GM19468 (cell line): ENCODE results near the gene UBASH3B.
"Not testable (repeated sequence)": the region's sequence is repeated elsewhere in the genome, so short reads cannot be mapped to it uniquely, and the experiment has no call there.

Experiments used
- ATAC-seq: cut with Tn5 transposase; IDR thresholded peaks from one replicate; pipeline ENCODE4 v1.9.1; 2021; ENCODE audit warnings: mild to moderate bottlenecking, moderate library complexity, moderate number of reproducible peaks; ENCODE audit not compliant: unreplicated experiment; ENCODE audit errors: extremely low read depth

The UBASH3B gene

DNA sequence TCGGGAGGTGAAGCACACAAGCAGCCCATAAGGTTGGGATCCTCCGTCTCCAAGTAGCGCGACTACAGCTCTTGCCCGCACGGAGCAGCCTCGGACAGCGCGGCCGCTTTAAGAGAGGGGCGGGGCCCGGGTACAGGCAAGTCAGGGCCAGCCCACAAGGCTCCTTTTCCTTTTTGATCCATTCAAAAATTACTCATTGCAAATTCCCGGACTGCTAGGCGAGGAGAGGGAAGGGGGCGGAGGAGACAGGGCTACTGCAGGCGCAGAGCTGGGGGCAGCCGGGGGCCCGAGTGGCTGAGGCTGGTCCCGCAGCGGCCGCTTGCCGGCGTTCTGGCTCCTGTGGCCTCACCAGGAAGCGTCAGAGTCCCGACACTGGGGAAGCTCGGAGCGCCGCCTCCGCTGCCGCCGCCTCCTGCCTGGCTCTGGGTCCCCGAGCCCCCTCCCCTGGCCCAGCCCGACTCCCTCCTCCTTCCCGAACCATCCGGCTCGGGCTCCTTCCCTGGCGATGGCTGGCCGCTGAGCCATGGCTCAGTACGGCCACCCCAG lies at the start of gene UBASH3B:
UBASH3B (plus strand) TSS at position 196 of the 546 bp plus-strand sequence; CDS start at position 524, 328 bp downstream.
- ATAC-seq, result no peak

DNA sequence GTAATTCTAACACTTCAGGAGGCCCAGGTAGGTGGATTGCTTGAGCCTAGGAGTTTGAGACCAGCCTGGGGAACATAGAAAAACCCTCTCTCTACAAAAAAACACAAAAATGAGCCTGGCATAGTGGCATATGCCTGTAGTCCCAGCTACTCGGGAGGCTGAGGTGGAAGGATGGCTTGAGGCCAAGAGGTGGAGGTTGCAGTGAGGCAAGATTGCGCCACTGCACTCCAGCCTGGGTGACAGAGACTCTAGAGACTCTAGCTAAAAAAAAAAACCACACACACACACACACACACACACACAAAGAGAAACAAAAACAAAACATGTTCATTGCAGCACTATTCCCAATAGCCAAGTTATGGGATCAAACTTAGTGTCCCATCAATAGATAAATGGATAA lies 48.4 kb upstream of the UBASH3B start:
- not testable (repeated sequence) for ATAC-seq

- ATAC-seq, result no peak
Observed at GRCh38 chr11:122612123-122612824, 43.2 kb upstream of the UBASH3B start.

- ATAC-seq, result no peak
Observed at GRCh38 chr11:122616718-122617117, 38.8 kb upstream of the UBASH3B start.

DNA sequence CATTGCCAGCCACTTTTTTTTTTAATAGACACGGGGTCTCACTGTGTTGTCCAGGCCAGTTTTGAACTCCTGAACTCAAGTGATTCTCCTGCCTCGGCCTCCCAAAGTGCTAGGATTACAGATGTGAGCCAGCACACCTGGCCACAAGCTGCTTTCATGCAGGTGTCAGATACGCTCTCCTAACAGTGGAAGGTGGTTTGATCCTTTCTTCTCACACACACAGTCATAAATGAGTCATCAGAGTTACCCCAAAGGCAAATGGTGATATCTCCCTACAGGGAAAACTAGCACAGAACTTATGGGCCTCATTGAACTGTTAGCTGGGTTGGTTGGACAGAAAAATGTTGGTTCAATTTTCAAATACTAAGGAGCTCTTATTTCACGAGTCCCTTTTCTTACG lies 38.2 kb upstream of the UBASH3B start:
- no peak for ATAC-seq

- ATAC-seq, result no peak
Observed at GRCh38 chr11:122617926-122618325, 37.6 kb upstream of the UBASH3B start.

- no peak for ATAC-seq
Observed at GRCh38 chr11:122618927-122619326, 36.6 kb upstream of the UBASH3B start.

DNA sequence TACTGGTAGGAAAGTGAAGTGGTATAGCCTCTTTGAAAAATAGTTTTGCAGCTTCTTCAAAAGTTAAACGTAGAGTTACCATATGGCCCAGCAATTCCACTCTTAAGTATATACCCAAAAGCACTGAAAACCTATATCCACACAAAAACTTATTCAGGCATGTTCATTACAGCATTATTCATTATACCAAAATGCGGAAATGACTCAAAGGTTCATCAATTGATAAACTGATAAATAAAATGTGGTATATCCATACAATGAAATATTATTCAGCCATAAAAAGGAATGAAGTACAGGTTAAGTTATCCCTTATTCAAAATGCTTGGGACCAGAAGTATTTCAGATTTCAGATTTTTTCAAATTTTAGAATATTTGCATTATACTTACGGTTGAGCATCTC lies 35.8 kb upstream of the UBASH3B start:
- ATAC-seq, result no peak

- ATAC-seq, result not testable (repeated sequence)
Observed at GRCh38 chr11:122625501-122625900, 30.0 kb upstream of the UBASH3B start.

GRCh38 chr11:122625976-122626665 lies 29.4 kb upstream of the UBASH3B start:
- no peak for ATAC-seq

- no peak for ATAC-seq
Observed at GRCh38 chr11:122627745-122628144, 27.8 kb upstream of the UBASH3B start.

- ATAC-seq, result no peak
Observed at GRCh38 chr11:122628810-122629555, 26.5 kb upstream of the UBASH3B start.

DNA sequence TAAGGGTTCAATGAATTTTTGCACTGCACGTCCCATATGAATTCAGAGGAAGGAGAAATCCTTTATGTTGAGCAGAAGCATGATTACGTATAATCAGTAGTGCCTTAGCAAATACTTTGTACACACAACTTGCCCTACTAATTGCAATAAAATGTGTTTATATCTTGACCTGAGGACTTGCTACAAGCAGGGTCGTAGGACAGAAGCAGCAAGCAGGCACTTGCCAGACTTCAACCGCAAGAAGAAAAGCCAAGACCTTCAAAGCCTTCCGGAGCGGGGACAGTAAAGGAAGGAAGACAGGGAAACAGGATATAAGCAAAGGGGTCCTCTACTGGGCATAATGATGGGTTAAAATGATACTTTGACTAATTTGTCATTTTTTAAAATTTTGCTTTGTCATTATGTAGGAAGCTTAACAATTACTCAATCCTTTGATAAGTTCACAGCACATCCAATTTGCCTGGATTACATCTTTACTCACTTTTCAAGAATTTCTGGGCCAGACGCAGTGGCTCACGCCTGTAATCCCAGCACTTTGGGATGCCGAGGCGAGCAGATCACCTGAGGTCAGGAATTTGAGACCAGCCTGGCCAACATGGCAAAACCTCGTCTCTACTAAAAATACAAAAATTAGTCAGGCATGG lies 23.2 kb upstream of the UBASH3B start:
- ATAC-seq, result no peak

DNA sequence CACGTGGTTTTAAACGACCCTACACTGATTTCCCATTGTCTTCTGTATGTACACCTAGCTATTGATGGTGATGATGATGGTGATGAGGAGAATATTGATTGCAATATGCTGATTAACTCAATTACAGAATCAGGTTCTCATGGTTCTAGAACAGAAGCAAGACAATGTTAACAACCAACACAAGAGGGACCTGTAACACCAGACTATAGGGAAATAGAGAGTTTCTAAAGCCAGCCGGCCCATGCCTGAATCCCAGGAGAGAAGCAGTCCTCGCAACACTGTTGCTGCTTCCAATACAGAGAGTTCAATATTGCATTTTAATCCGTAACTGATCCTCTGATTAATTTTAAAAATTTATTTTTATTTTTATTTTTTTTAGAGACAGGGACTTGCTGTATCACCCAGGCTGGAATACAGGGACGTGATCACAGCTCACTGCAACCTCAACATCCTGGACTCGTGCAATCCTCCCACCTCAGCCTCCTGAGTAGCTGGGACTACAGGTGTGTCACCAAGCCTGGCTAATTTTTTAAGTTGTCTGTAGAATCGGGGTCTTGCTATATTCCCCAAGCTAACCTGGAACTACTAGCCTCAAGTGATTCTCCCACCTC lies 22.2 kb upstream of the UBASH3B start:
- ATAC-seq, result no peak

DNA sequence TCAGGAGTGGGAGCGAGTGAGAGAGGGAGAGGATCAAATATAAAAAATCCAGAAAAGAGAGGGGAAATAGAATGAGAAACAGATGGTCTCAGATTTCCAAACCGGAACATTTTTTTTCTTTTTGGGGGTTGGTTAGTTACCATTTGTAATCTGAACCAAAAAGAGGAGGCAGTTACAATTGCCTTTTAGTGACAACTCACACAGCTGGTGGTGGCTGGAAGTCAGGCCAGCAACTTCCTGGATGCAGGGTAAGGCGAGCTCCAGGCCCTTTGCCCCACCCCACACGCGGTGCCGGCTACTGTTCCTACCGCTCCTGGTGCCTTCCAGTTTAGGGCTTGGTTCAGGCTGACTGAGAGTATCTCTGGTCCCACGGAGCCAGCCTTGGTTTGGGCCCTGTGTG lies 21.0 kb upstream of the UBASH3B start:
- no peak for ATAC-seq

DNA sequence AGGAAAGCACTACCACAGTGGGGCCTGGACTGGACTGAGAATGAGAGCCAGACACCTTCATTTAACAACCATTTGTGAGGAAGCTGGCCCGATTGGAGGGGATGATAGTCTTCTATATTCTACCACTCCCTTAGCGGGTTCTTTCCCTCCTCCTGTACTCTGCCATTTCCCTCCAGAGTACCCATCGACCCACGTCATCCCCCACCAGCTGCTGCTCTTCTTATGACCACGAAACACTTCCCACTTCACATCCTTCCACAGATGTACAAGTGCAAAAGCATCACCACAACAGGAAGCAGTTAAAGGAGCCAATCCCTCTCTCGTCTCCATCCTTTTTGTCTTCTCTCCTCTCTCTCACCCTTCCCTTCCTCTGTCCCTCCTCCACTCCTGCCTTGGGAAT lies 18.0 kb upstream of the UBASH3B start:
- no peak for ATAC-seq

DNA sequence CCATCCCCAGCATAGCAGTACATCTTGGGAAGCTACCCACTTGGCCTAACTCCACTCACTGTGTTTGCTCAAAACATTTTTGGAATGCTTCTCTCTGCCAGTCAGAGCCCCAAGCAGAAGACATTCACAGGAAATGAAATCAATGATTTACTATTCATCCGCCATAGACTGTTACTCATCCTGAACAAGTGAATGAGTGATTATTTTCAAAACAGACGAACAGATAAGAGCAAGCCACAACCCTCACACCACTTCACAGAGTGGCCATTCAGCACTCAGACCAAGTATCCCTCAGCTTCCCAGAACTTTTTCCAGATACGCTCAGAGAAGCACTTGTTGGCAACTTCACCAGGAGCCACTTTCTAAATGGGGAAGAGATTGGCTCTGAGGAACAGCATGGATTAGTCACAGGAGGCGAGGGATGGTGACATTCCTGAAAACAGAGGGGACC lies 13.0 kb upstream of the UBASH3B start:
- ATAC-seq, result no peak

- no peak for ATAC-seq
Observed at GRCh38 chr11:122642971-122643370, 12.6 kb upstream of the UBASH3B start.

DNA sequence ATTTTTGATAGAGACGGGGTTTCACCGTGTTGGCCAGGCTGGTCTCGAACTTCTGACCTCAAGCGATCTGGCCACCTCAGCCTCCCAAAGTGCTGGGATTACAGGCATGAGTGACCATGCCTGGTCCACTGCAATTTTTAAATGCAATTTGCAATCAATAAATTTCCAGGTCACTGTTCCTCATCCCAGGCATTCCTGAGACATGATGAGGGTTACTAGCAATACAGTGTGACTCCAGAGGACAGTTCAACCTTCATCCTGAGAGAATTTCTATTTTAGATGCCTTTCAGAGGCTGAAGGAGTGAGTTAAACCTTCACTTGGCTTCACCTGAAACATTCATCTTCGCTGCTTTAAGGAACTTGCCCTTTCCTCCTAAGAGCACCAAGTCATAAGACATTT lies 9.7 kb upstream of the UBASH3B start:
- ATAC-seq, result no peak
